ENCODE measurements around the gene ATP6V1E1.

- TF ChIP-seq JUN (IDR thresholded peaks at IDR 0.05) (no peak), CTCF (IDR thresholded peaks at IDR 0.05) (no peak), USF2 (IDR thresholded peaks at IDR 0.05) (no peak), REST (IDR thresholded peaks at IDR 0.05) (no peak), CEBPB (IDR thresholded peaks at IDR 0.05) (no peak)
Measured at GRCh38 chr22:17665248-17665647, 36.7 kb upstream of the ATP6V1E1 start.
